ENCODE data around the gene EML4.
"Not testable (repeated sequence)": the region's sequence is repeated elsewhere in the genome, so short reads cannot be mapped to it uniquely, and the experiment has no call there.

The EML4 gene

DNA sequence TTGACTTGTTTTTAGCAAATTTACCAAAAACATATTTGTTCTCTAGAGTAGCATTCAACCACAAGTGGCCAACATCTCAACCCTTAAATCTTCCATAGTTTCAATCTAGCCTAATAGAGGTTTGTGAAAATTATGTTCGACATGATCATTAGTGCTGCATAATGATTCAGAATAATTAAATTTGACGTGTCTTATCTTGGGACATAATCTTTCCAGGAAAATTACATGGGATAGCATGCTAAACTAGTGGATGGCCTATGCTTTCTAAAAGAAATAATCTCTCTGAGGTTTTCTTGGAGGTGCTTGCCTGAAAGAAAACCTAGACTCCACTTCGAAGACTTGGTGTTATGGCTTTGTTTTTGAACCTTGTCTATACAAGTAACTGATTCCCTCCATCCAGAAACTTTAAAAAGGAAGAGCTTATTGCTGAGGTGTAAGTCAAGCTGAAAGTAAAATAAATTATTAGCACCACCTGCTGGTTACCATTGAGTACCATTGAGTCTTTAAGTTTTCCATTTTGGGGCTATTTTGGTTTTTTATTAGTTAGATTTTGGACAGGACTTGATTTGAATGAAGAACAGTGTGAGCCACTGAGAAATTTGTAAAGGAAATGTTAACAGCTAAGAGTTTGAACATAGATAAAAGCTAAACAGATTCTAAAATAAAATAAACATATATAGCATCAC, 159.1 kb downstream of the EML4 start:
- DNase-seq (ENCODE audit: low read depth in 2 of 3, low spot score in 1 of 3) = no peak

DNA sequence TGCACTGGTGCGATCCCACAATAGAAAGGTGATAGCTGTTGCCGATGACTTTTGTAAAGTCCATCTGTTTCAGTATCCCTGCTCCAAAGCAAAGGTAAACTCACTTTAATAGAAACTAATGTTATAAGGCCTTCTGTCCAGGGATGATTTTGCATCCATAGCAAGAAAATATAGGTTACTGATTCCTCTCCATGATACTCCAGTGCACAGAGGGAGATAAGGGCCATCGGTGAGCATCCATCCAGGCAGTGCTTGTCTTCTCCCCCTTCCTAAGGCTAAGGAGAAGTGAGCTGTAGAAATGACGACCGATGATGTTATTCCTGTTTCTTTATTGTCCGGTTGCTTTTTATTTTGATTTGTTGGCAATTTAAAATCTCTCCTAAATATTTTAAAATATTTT, 159.8 kb downstream of the EML4 start:
- no peak for DNase-seq (ENCODE audit: low read depth in 2 of 3, low spot score in 1 of 3)

DNA sequence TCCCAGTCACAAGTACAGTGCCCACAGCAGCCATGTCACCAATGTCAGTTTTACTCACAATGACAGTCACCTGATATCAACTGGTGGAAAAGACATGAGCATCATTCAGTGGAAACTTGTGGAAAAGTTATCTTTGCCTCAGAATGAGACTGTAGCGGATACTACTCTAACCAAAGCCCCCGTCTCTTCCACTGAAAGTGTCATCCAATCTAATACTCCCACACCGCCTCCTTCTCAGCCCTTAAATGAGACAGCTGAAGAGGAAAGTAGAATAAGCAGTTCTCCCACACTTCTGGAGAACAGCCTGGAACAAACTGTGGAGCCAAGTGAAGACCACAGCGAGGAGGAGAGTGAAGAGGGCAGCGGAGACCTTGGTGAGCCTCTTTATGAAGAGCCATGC, 160.6 kb downstream of the EML4 start:
- DNase-seq (ENCODE audit: low read depth in 2 of 3, low spot score in 1 of 3) = no peak

DNA sequence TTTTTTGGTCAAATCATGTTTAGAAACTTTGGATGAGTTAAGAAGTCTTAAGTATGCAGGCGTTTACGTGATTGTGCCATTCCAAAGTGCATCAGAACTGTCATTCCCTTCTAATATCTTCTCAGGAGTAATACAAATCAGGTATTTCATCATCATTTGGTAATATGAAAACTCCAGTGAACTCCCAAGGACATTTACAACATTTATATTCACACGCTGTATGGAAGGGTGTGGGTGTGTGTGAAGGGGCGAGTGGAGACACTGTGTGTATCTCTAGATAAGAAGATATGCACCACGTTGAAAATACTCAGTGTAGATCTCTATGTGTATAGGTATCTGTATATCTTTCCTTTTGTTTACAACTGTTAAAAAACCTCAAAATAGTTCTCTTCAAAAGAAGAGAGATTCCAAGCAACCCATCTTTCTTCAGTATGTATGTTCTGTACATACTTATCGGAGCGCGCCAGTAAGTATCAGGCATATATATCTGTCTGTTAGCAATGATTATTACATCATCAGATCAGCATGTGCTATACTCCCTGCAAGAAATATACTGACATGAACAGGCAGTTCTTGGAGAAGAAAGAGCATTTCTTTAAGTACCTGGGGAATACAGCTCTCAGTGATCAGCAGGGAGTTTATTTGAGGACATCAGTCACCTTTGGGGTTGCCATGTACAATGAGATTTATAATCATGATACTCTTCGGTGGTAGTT, 162.6 kb downstream of the EML4 start:
- no peak for DNase-seq (ENCODE audit: low read depth in 2 of 3, low spot score in 1 of 3)

DNA sequence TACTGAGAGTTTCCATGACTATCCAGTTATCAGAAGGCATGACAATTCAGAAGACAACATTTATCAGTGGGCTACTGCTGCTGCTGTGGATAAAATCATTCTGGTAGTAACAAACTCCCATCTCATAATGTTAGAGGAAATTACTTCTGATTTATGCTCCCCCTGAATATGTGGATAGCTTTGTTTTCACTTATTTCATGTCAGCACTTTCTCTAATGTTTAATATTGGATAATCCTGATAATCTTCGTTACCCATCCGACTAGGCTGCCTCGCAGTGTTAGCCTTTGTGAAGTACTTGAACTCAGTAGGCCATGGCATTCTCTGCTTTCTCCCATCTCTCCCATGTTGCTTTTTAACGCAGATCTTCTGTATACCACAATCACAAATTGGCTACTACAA, 163.4 kb downstream of the EML4 start:
- DNase-seq (ENCODE audit: low read depth in 2 of 3, low spot score in 1 of 3) = no peak

DNA sequence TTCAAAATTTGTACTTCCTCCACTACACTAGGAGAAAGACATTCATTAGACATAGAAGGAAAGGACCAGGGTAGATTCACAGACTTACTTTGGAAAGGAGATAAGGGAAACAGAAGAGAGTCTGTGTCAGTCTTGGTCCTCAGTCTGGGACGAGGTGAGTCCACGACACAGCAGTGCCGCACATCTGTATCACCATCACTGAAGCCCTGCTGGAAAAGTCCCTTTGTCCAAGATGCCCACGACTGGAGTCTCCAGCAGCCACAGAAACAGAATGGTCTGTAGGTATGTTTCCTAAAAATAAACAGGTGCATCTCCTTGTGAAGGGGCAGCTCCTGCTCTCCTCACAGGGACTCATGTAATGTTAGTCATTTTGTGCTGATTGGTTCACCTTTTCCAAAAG, 164.4 kb downstream of the EML4 start:
- DNase-seq (ENCODE audit: low read depth in 2 of 3, low spot score in 1 of 3) = no peak

DNA sequence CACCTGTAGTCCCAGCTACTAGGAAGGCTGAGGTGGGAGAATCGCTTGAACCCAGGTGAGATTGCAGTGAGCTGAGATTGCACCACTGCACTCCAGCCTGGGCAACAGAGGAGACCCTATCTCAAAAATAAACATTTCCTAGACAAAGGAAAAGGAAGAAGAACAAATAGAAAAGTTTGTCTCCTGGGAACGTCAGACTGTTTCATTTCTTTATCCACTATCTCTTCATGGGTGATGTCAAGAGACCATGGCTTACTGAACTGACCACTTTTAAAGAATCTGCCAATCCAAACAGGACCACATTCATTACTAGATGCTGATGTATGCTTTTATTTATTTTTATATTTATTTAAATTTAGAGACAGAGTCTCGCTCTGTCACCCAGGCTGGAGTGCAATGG, 165.1 kb downstream of the EML4 start:
- DNase-seq (ENCODE audit: low read depth in 2 of 3, low spot score in 1 of 3) = no peak

DNA sequence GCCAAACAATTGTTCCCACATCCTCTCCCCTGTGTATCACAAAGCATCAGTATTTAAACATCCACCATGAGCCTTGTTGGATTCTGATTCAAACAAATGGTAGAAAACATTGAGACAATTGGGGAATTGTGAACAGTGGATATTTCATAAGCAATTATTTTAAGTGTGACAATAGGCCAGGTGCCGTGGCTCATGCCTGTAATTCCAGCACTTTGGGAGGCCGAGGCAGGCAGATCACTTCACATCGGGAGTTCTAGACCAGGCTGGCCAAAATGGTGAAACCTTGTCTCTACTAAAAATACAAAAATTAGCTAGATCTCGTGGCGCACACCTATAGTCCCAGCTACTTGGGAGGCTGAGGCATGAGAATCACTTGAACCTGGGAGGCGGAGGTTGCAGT, 165.7 kb downstream of the EML4 start:
- not testable (repeated sequence) for DNase-seq (ENCODE audit: low read depth in 2 of 3, low spot score in 1 of 3)

DNA sequence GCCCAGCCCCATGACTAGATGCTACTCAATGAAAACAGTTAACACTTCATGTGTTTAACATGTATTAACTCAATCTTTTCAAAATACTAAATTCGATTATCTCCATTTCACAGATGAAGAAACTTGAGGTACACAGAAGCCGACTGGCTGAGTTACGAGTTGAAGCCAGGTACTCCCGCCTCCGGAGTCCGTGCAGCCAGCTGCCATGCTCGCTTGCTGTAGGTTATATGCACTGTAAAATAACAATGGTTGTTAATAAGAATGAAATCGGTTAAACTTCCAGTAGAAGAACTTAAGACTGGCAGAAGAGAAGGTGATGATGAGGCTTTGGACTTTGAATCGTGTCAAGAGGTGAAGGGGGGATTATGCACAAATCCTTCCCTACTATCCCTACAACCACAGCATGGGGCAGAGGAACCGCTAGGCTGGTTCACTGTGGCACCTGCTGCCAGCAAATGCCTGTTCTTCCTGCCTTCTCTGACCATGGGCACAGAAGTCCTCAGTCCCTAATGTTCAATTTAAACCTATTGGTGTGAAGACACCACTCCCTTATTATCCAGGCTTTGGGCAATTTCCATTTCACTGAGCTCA, 166.5 kb downstream of the EML4 start:
- no peak for DNase-seq (ENCODE audit: low read depth in 2 of 3, low spot score in 1 of 3)

DNA sequence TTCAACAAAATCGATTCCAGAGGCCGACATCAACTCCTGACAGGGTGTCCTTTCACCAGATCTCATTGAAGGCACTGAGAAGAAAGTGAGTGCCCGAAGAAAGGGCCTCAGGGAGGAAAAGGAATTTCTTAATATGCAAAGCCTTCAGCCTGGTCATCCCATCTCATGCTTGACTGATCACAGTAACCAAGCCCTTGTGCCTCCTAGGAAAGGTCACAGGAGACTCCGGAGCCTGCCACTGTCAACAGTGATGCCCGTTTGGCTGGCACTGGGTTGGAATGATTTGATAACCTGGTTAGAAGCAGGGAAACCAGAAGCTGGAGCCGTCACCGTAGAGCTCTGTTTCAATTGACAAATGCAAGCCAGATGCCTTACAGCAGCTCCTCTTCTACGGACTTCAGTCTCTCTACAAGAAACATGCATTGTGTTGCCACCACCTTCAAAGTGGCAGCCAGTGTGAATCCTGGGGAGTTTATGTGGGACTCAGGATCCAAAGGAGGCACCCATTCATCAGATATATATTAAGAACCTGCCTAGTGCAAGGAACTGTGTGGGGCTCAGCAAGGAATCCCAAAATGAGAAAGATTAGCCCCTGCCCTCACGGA, 167.3 kb downstream of the EML4 start:
- no peak for DNase-seq (ENCODE audit: low read depth in 2 of 3, low spot score in 1 of 3)

DNA sequence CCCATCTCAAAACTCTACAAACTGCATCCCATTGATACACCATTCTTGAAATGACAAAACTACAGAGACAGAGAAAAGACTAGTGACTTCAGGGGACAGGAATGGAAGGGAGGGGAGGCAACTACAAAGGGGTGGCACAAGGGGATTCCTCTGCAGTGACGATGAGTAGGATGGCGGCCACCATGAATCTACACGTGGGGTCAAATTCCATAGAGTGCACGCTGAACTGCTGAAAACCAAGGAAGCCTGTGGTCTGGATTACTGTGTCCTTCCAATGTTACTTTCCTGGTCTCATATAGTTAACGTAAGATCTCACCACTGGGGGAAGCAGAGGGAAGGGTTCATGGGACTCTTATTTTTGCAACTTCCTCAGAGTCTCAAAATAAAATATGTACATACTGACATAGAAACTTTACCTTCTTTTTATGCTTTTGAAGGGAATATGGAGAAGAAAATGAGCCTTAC, 168.2 kb downstream of the EML4 start:
- no peak for DNase-seq (ENCODE audit: low read depth in 2 of 3, low spot score in 1 of 3)

DNA sequence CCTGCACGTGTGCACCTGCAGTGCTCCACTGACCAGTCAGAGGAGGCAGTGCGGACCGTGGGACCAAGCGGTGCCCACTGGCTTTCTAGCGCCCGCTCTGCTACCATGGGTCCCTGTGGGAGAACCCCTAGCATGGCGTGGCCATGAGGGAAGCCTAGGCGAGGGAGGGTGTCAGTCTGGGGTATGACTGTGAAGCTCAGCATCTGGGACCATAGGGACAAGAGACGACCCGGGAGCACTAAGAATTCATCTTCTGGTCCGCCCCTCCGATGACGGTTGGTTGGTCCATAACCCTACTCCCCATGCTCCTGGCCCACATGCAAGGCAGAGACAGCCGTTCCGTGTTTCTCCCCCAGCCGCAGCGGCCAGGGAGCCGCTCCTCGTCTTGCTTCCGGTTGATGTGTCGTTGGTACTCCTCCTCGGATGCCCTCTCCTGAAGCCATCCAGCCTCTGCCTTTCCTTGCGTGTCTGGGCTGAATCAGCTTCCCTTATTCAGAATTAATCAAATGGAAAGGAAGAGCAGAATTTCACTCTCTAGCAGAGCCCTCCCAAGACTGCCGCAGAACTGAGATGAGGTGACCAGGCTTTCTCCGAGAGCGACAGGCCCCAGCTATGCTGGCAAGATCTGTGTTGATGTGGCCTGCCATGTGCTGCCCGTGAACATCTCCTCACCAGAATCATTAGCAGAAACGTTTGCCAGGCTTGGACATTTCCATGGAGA, 168.9 kb downstream of the EML4 start:
- no peak for DNase-seq (ENCODE audit: low read depth in 2 of 3, low spot score in 1 of 3)

DNA sequence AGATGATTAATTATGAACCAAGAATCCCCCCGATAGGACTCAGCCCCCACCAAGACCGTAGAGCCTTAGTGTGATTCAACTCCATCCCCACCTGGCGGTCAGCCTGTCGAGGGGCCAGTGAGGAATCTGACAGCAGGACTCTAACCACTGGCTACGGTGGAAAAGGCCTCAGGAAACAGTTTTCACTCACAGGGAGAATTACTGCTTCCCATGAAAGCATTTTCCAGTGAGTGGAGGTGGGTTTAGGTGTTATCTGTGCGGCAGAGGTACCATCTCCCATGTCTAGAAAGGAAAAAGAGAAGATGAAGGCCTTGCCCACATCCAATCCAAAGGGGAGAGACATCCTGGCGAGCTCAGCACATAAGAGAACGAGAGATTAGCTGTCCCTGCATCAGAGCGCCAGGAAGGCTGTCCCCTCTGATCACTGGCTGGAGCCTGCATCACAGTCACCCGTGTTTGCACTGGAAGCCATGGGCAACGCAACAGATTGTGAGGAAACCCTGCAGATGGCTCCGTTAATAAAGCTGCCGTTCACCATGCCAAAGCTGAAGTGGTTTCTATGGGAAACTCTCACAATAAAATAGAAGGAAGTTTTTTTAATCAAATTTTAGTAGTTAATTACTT, 169.5 kb downstream of the EML4 start:
- DNase-seq (ENCODE audit: low read depth in 2 of 3, low spot score in 1 of 3) = no peak

DNA sequence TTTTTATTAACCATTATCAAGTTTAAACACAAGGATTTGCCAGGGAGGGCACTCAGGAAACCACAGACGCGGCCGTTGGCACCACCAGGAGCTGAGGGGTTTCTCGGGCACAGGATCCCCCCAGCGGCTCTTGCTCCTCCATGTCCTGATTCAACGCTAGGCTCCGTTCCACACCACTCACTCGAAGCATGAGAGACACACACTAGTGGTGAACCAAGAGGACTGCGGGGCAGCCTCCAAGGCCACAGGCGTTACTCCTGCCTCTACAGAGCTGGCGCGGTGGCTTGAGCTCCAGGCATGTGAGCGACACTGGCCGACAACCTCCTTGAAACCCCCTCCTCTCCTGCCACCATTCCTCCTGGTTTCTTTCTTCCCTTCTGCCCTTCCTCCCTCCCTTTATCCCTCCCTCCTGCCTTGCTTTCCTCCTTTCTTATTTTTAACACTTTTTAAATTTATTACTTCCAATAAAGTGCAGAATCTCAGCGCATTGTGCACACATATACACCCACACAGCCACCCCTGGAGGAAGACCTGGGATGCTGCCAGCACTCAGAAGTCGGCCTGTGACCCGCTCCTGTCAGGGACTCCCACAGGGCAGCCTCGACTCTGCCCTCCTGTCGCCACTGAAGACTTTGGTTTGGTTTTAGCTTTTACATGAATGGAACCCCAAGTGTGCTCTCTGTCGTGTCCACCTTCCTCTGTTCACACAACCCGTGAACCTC, 170.2 kb downstream of the EML4 start:
- no peak for DNase-seq (ENCODE audit: low read depth in 2 of 3, low spot score in 1 of 3)

DNA sequence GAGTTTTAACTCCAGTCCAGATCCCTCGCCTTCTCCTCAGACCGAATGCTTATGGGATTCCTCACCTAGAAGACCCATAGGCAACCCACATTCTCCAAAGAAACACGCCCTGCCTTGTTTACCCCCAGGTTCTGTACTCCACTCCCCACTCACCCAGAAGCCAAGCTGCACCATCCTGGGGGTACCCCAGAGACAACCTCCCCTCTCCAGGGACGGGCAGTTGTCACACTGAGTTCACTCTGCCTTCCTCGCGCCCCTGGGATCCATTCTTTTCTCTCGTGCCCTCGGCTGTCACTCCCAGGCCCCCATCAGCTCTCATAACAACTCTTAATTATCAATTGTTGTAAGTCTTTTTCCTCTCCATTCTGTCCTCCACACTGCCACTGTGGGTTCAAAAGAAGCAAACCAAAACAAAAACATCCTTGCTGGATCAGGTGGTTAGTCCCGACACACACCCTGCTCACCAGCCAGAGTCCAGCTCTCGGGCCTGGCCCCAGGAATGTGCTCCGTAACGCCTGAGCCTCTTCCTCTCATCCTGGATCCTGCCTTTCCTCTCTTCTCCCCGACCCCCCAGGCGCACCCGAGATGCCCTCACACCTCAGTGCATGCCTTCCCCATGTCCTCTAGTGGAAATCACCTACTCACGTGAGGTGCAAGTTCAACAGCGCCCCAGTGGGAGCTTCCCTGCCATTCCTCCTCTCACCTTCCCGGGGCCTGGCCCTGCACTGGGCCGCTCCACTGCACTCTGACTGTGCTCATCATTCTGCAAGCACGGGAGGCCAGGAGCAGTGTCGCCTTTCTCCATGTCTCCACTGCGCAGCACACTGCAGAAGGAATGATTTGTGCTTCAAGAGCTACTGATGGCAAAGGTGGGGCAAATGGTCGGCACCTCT, 171.1 kb downstream of the EML4 start:
- DNase-seq (ENCODE audit: low read depth in 2 of 3, low spot score in 1 of 3) = no peak

DNA sequence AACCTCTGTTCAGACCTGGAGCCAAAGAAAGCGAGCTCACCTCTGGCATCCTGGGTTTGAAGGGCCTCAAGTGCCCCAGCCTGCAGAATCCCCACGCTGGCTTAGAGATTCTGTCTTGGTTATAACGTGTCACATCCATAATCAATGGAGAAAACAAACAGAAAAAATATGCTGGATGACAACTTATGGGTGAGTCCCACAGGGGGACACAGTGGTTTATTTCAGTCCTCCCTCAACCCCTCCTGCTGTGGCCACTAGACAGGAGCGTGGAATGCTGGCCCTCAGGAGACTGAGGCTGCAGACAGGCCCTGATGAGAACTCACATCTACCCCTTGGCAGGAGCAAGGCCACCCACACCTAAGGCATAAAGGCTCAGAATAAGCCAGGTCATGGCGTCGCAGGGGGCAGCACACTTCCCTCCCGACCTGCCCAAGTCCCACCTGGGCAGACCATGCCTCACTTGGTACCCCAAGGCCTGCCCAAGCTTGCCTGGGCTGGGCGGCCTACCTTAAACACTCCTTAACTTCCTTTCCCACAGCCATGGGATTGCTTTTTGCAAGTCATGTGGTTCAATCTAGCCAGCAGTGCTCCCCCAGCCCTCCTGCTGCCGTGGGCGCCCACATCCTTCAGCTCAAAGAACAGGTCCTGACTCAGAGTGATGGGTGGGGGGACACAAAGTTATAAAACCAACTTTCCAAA, 171.9 kb downstream of the EML4 start:
- no peak for DNase-seq (ENCODE audit: low read depth in 2 of 3, low spot score in 1 of 3)

DNA sequence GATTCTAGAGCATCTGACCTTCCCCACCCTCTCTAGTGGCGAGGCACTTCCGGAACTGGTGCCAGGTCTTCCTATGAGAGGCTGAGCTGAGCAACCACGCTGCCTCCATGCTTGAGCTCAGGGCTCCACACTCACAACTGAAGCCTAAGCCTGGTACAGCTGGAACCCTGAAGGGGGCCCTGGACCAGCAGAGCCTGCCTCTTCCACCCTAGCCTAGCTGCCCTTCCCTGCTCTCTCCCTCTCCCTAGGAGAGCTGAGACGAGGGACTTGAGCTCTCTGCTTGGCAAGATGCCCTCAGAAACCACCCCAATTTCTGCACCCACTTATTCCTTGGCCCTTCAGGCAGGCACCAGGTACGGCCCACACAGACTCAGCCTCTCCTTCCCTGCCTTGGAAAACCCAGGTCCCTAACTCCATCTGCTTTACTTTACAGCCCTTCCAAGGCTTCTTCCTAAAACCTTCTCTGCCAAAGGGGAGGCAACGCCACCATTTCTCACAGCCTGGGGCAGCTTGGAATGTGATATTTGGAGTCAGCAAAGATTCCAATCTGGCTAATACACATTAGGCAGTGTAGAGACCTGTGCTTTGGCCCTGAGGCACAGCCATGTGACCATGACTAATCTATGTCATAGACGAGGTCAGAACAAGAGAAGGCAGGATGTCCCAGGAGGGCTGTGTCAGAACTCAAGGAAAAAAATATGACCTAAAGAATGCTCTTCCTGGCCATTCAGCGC, 173.1 kb downstream of the EML4 start:
- DNase-seq (ENCODE audit: low read depth in 2 of 3, low spot score in 1 of 3) = no peak

DNA sequence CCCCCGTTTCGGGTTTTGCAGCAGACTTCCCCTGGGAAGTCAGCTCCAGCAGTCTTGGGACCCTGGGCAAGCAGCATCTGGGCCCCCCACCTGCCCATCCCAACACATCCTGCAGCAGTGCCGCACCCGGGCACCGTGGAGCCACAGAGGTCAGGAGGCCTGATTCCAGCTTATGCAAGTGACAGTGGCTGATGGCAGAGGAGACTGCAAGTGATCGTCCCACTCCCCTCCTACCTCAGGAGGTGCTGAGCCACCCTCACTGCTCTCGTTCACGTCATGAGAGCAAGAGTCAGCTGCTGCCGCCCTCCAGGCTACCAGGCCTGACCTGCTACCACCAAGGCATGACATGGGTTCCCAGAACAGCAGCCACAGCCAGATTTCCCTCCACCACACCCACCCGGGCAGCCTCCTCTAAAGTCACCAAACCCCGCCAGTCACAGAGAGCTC, 173.7 kb downstream of the EML4 start:
- no peak for DNase-seq (ENCODE audit: low read depth in 2 of 3, low spot score in 1 of 3)

Measured in stimulated activated CD4-positive, alpha-beta T cell treated with anti-CD3 and anti-CD28 coated beads, Interleukin-12 subunit alpha, Interleukin-12 subunit beta, amount 100 ng/mL, for 48 hours (primary cell).